Osteoblast (primary cell): ENCODE results near the gene WDFY4. TPM values are rescaled to one million over a fixed set of nuclear protein-coding genes. Genes with fewer than 3 reads are reported as not detected.

Source experiments
- DNase-seq: peaks from one replicate; pipeline ENCODE4 v3.0.0; 2011; ENCODE audit warnings: low spot score, mixed read lengths; ENCODE audit not compliant: insufficient read length; ENCODE audit errors: missing footprints
- H2AFZ ChIP-seq: 2 replicates; pipeline ENCODE4 v1.6.0; 2011; ENCODE audit warnings: mild to moderate bottlenecking, low read length
- H3K27ac ChIP-seq: 2 replicates; pipeline ENCODE4 v1.5.1; 2011; ENCODE audit warnings: mild to moderate bottlenecking, low read depth, low read length, moderate library complexity
- H3K27me3 ChIP-seq: 2 replicates; pipeline ENCODE4 v1.6.0; 2012; ENCODE audit warnings: mild to moderate bottlenecking, control low read depth, inconsistent platforms, low read length, moderate library complexity; ENCODE audit not compliant: insufficient read depth
- H3K36me3 ChIP-seq: 2 replicates; pipeline ENCODE4 v1.5.1; 2011; ENCODE audit warnings: mild to moderate bottlenecking, low read length, control low read depth, moderate library complexity; ENCODE audit not compliant: insufficient read depth
- H3K4me1 ChIP-seq: 2 replicates; pipeline ENCODE4 v1.5.1; 2011; ENCODE audit warnings: mild to moderate bottlenecking, low read length, control low read depth, moderate library complexity; ENCODE audit not compliant: insufficient read depth
- H3K4me2 ChIP-seq: 2 replicates; pipeline ENCODE4 v1.6.0; 2011; ENCODE audit warnings: mild to moderate bottlenecking, low read length; ENCODE audit not compliant: insufficient read depth
- H3K4me3 ChIP-seq: fragments of 200-600 bp; sonication (generic); 3 replicates; pipeline ENCODE4 v1.5.1; 2012; ENCODE audit warnings: mild to moderate bottlenecking, low read length, inconsistent platforms; ENCODE audit not compliant: insufficient read depth
- H3K79me2 ChIP-seq: 2 replicates; pipeline ENCODE4 v1.6.0; 2012; ENCODE audit warnings: mild to moderate bottlenecking, low read length, control low read depth, inconsistent platforms; ENCODE audit not compliant: insufficient read depth
- H3K9me3 ChIP-seq: 2 replicates; pipeline ENCODE4 v1.5.1; 2011; ENCODE audit warnings: low read depth, low read length, control low read depth
- H4K20me1 ChIP-seq: 2 replicates; pipeline ENCODE4 v1.6.0; 2012; ENCODE audit warnings: mild to moderate bottlenecking, low read length, control low read depth; ENCODE audit not compliant: insufficient read depth
- CTCF ChIP-seq: IDR thresholded peaks from 2 replicates; pipeline ENCODE4 v1.5.1; 2011; ENCODE audit warnings: mild to moderate bottlenecking, low read depth, low read length, moderate library complexity; ENCODE audit errors: extremely low read depth
- total RNA-seq: library from RNA; depleted of rRNA; stranded (reverse); fragments of >200 nt; gene quantifications from 2 replicates; pipeline ENCODE4 v1.2.3, GENCODE V29; 2012

Gene WDFY4
- total RNA-seq, 1 donor: 0.36 TPM

GRCh38 chr10:48819783-48820182 lies 135.1 kb downstream of the WDFY4 start:
- Histone ChIP-seq H3K4me1 (no peaks in the 10 kb centered on the region), H3K27me3 (peaks cover 10% of the 10 kb centered on the region), H3K4me2 (no peak overlapping the region), H3K4me3 (no peak overlapping the region), H3K27ac (no peak overlapping the region), H2AFZ (no peak overlapping the region), H3K9me3 (no peaks in the 10 kb centered on the region), H3K36me3 (no peaks in the 10 kb centered on the region), H3K79me2 (no peaks in the 10 kb centered on the region), H4K20me1 (no peaks in the 10 kb centered on the region)
- no peak for TF ChIP-seq CTCF
- DNase-seq: no peak

DNA sequence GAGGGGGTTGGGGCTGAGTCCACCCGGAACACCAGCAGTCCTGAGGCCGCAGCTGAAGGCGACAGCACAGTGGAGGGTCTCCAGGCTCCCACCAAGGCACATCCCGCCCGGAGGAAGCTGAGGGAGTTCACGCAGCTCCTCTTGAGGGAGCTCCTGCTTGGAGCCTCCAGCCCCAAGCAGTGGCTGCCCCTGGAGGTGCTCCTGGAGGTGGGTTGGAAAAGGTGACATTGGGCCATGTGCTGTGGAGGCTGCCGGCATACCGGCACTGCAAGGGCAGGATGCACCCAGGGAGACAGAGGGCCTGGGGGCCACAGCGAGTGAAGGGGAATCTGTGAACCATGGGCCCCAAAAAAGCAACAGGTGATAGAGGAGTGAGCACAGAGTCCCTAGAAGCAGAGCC lies 135.6 kb downstream of the WDFY4 start:
- Histone ChIP-seq H3K36me3 (no peaks in the 10 kb centered on the region), H3K4me2 (no peak overlapping the region), H4K20me1 (no peaks in the 10 kb centered on the region), H3K27me3 (peaks cover 10% of the 10 kb centered on the region), H3K79me2 (no peaks in the 10 kb centered on the region), H3K4me3 (no peak overlapping the region), H3K9me3 (no peaks in the 10 kb centered on the region), H2AFZ (no peak overlapping the region), H3K27ac (no peak overlapping the region), H3K4me1 (no peaks in the 10 kb centered on the region)
- TF ChIP-seq CTCF: no peak
- no peak for DNase-seq

DNA sequence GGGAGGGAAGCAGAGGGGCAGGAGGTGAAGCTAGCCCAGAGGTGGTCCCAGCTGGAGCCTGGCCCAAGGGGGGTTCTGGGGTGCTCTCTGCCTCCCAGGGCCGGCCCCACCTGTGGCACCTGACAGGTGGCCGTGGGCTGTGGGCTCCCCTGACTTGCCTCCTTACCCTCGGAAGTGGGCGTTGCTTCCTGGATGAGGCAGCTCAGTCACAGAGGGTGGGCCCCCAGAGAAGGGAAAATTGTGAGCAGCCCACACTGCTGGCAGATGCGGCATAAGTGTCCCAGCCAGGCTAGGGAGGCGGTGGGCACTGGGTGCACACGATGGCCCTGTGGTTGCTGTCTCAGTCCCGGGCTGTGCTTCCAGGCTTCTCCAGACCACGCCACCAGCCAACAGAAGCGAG lies 136.0 kb downstream of the WDFY4 start:
- H3K36me3 ChIP-seq: no peaks in the 10 kb centered on the region
- no peak overlapping the region for H3K4me2 ChIP-seq
- H3K27me3 ChIP-seq: peaks cover 10% of the 10 kb centered on the region
- no peak overlapping the region for H2AFZ ChIP-seq
- TF ChIP-seq CTCF: no peak
- no peaks in the 10 kb centered on the region for H3K9me3 ChIP-seq
- no peaks in the 10 kb centered on the region for H4K20me1 ChIP-seq
- H3K4me1 ChIP-seq: no peaks in the 10 kb centered on the region
- DNase-seq: no peak
- H3K79me2 ChIP-seq: no peaks in the 10 kb centered on the region
- no peak overlapping the region for H3K27ac ChIP-seq
- H3K4me3 ChIP-seq: no peak overlapping the region

- Histone ChIP-seq H3K9me3 (no peaks in the 10 kb centered on the region), H3K27ac (no peak overlapping the region), H3K79me2 (no peaks in the 10 kb centered on the region), H2AFZ (no peak overlapping the region), H3K36me3 (no peaks in the 10 kb centered on the region), H3K4me3 (no peak overlapping the region), H3K4me2 (no peak overlapping the region), H3K4me1 (no peaks in the 10 kb centered on the region), H3K27me3 (peaks cover 10% of the 10 kb centered on the region), H4K20me1 (no peaks in the 10 kb centered on the region)
- no peak for TF ChIP-seq CTCF
- DNase-seq: no peak
Measured at GRCh38 chr10:48821111-48821510, 136.4 kb downstream of the WDFY4 start.
